ENCODE measurements around the gene ATP4B.
"Not testable (repeated sequence)": the region's sequence is repeated elsewhere in the genome, so short reads cannot be mapped to it uniquely, and the experiment has no call there.

The ATP4B gene

GRCh38 chr13:113623491-113624234, 34.3 kb downstream of the ATP4B start:
- no peak for DNase-seq

GRCh38 chr13:113622791-113623490, 35.1 kb downstream of the ATP4B start:
- no peak for DNase-seq

- not testable (repeated sequence) for DNase-seq
Observed at GRCh38 chr13:113621986-113622550, 35.9 kb downstream of the ATP4B start.

- not testable (repeated sequence) for DNase-seq
Observed at GRCh38 chr13:113621498-113621897, 36.5 kb downstream of the ATP4B start.

- no peak for DNase-seq
Observed at GRCh38 chr13:113621046-113621445, 37.0 kb downstream of the ATP4B start.

GRCh38 chr13:113620036-113620796, 37.8 kb downstream of the ATP4B start:
- DNase-seq = no peak

- DNase-seq = no peak
Observed at GRCh38 chr13:113618455-113618854, 39.5 kb downstream of the ATP4B start.

GRCh38 chr13:113617961-113618360, 40.0 kb downstream of the ATP4B start:
- no peak for DNase-seq

- DNase-seq = peak; percentile 74
Observed at GRCh38 chr13:113616991-113617749, 40.8 kb downstream of the ATP4B start.

- DNase-seq = peak; percentile 98
Observed at GRCh38 chr13:113616281-113616906, 41.6 kb downstream of the ATP4B start.

- DNase-seq = no peak
Observed at GRCh38 chr13:113613789-113614379, 44.1 kb downstream of the ATP4B start.

- DNase-seq = no peak
Observed at GRCh38 chr13:113612607-113613006, 45.4 kb downstream of the ATP4B start.

- DNase-seq = no peak
Observed at GRCh38 chr13:113611996-113612395, 46.0 kb downstream of the ATP4B start.

- no peak for DNase-seq
Observed at GRCh38 chr13:113610266-113610665, 47.7 kb downstream of the ATP4B start.

GRCh38 chr13:113609616-113610015, 48.4 kb downstream of the ATP4B start:
- DNase-seq = no peak

GRCh38 chr13:113608967-113609533, 48.9 kb downstream of the ATP4B start:
- DNase-seq = no peak

- no peak for DNase-seq
Observed at GRCh38 chr13:113607889-113608635, 49.9 kb downstream of the ATP4B start.

GRCh38 chr13:113607056-113607888, 50.7 kb downstream of the ATP4B start:
- peak; percentile 98 for DNase-seq

GRCh38 chr13:113605866-113606438, 52.0 kb downstream of the ATP4B start:
- no peak for DNase-seq

Data from GF-D8 (cell line).